AG04449 (cell line): Measurements from ENCODE around the gene TNNC1.

ENCODE experiments used
- CTCF ChIA-PET: fragments of 350-600 bp; formaldehyde crosslinking; extraction: SDS; loops from one replicate; lab custom pipeline; 2021; ENCODE audit warnings: antibody characterized with exemption; lab: Yijun Ruan, JAX
- POLR2A ChIA-PET: fragments of 400-600, 350-600 bp; formaldehyde crosslinking; extraction: SDS; loops from one replicate; lab custom pipeline; 2020; ENCODE audit warnings: antibody characterized with exemption, inconsistent platforms; lab: Yijun Ruan, JAX
- DNase-seq: peaks from one replicate; pipeline ENCODE4 v3.0.0-alpha.2; 2010; ENCODE audit warnings: low read depth, low spot score
- H3K4me3 ChIP-seq: 2 replicates; pipeline ENCODE4 v1.5.1; 2011; ENCODE audit warnings: low read depth, mild to moderate bottlenecking, control low read depth, low read length
- CTCF ChIP-seq: IDR thresholded peaks from one replicate; pipeline ENCODE4 v1.5.1; 2011; ENCODE audit warnings: mild to moderate bottlenecking, moderate library complexity, low read length, control low read depth, inconsistent platforms; ENCODE audit not compliant: insufficient read depth; ENCODE audit errors: missing control alignments

The TNNC1 gene

GRCh38 chr3:52452126-52452525 is 1.7 kb downstream of the TNNC1 start:
- ChIA-PET POLR2A (no interaction called here), CTCF (interaction anchor here (1.1 to 26.2 kb wide), 3 partner anchors 18 to 231 kb away, joined by 3 to 1004 read pairs (median 4); no protein-coding TSS in a partner anchor)
- TF ChIP-seq CTCF, result no peak
- no peak for DNase-seq
- H3K4me3 ChIP-seq, result no peak overlapping the region

GRCh38 chr3:52451237-52452083 is 2.4 kb downstream of the TNNC1 start:
- DNase-seq, result no peak
- CTCF ChIA-PET, result interaction anchor here (1.1 to 26.2 kb wide), 3 partner anchors 19 to 230 kb away, joined by 3 to 1004 read pairs (median 4); no protein-coding TSS in a partner anchor
- no peak for TF ChIP-seq CTCF
- H3K4me3 ChIP-seq, result no peak overlapping the region
- POLR2A ChIA-PET, result no interaction called here

GRCh38 chr3:52450489-52451236 is 3.2 kb downstream of the TNNC1 start:
- TF ChIP-seq CTCF, result no peak
- CTCF ChIA-PET, result interaction anchor here (0.7 to 26.2 kb wide), 2 partner anchors 9 to 25 kb away, joined by 3 to 1004 read pairs; no protein-coding TSS in a partner anchor
- no peak for DNase-seq
- H3K4me3 ChIP-seq, result no peak overlapping the region
- POLR2A ChIA-PET, result no interaction called here

- POLR2A ChIA-PET, result interaction anchor here (0.9 to 1.3 kb wide), 3 partner anchors 9 to 91 kb away, joined by 3 read pairs; no protein-coding TSS in a partner anchor
- TF ChIP-seq CTCF, result no peak
- CTCF ChIA-PET, result interaction anchor here (0.6 to 26.2 kb wide), 23 partner anchors 9 to 447 kb away, joined by 3 to 1004 read pairs (median 4); partner anchors contain the start of genes NISCH, STAB1, TLR9 and TNNC1
- no peak overlapping the region for H3K4me3 ChIP-seq
- no peak for DNase-seq
Observed at GRCh38 chr3:52447512-52448355, 6.1 kb downstream of the TNNC1 start.

- no peak for DNase-seq
- POLR2A ChIA-PET, result no interaction called here
- peak; percentile 96 for TF ChIP-seq CTCF
- H3K4me3 ChIP-seq, result no peak overlapping the region
- CTCF ChIA-PET, result interaction anchor here (0.7 to 26.2 kb wide), 21 partner anchors 9 to 444 kb away, joined by 3 to 1004 read pairs (median 4); partner anchors contain the start of genes NISCH, TNNC1 and TWF2
Observed at GRCh38 chr3:52446631-52447511, 7.0 kb downstream of the TNNC1 start.
